Measurements from ENCODE around the gene MT2A. TPM values are rescaled to one million over a fixed set of nuclear protein-coding genes. Genes with fewer than 3 reads are reported as not detected.

Gene MT2A
- total and polyA plus RNA-seq, 2 of the 4 experiments (the other 2 are of a cell fraction): 25.5 to 621 TPM

DNA sequence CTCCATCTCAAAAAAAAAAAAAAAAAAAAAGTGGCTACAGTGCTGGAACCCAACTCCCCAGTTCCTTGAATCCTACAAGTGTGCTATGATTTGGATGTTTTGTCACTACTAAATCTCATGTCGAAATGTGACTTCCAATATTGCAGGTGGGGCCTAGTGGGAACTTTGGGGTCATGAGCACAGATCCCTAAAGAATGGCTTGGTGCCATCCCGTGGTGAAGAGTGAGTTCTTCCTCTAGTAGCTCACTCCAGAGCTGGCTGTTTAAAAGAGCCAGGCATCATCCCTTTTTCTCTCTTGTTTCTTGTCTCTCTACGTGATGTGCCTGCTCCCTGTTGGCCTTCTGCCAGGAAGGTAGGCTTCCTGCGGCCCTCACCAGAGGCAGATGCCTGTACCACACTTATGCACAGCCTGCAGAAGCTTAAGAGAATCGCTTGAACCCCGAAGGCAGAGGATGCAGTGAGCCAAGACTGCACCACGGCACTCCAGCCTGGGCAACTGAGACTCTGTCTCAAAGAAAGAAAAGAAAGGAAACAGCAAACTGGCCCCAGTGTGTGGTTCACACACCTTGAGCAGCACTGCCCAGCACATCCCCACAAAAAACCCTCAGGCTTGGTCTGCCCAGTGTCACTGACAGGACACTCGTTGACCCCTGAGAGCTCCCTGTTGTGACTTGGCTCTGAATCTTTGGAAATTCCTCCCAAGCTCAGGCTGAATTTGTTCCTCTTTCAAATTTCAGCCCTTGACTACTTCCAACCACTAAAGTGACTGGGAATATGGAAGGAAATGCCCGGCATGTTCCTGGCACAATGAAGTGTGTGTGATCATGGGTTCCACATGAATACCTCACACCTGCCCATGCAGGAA lies 20.3 kb downstream of the MT2A start:
- Histone ChIP-seq H2AK9ac (replicated peaks; ENCODE audit: low read depth, low read length, poor library complexity) (no peak overlapping the region), H3K27ac (ENCODE audit: insufficient read depth, low read length) (no peak overlapping the region), H3K79me1 (ENCODE audit: low read depth in 1 of 2, low read length in 2 of 2) (peaks cover 3 to 13% of the 10 kb centered on the region in 2 experiments; a peak in 3 of 4 replicates), H2BK5ac (ENCODE audit: low read depth, low read length, poor library complexity, severe bottlenecking) (no peak overlapping the region), H2BK20ac (ENCODE audit: low read depth, low read length) (no peak overlapping the region), H4K8ac (ENCODE audit: low read depth in 2 of 2, low read length in 2 of 2) (no peak overlapping the region), H3K27me3 (ENCODE audit: control insufficient read depth, insufficient read depth, low read length) (peaks cover 27% of the 10 kb centered on the region), H3K4me3 (ENCODE audit: insufficient read depth, low read depth, low read length) (no peak overlapping the region), H2BK15ac (ENCODE audit: low read depth, low read length) (0 out of 3 replicates have a peak overlapping the region, but pooled peaks have one; percentile 60), H3K14ac (replicated peaks; ENCODE audit: low read depth, low read length) (no peak overlapping the region), H3K56ac (ENCODE audit: extremely low read depth, insufficient read depth, low read length) (no peak overlapping the region), H3K4me2 (ENCODE audit: low read depth, low read length) (no peak overlapping the region), H3K4ac (ENCODE audit: low read depth, low read length) (no peak overlapping the region; the same call in 1 of the 2 replicates), H3K23ac (ENCODE audit: low read depth, low read length) (no peak overlapping the region), H4K20me1 (ENCODE audit: insufficient read depth, low read length) (no peaks in the 10 kb centered on the region), H2AK5ac (ENCODE audit: low read depth, low read length) (no peak overlapping the region), H4K5ac (ENCODE audit: low read depth, low read length) (no peak overlapping the region), H3K4me1 (ENCODE audit: control insufficient read depth, insufficient read depth, low read length) (peaks cover 17% of the 10 kb centered on the region), H4K91ac (ENCODE audit: insufficient read depth, low read depth, low read length) (no peak overlapping the region), H3K18ac (ENCODE audit: low read depth, low read length) (no peak overlapping the region), H3K36me3 (ENCODE audit: control insufficient read depth, insufficient read depth, low read length) (no peaks in the 10 kb centered on the region), H2AFZ (replicated peaks; ENCODE audit: low read length, poor library complexity) (peak overlapping the region; percentile 33), H3K9me1 (ENCODE audit: insufficient read depth, low read length) (peaks cover 4% of the 10 kb centered on the region; the same call in 1 of the 2 replicates), H3K9me3 (ENCODE audit: control insufficient read depth, insufficient read depth, low read length) (no peaks in the 10 kb centered on the region), H2BK120ac (ENCODE audit: low read depth, low read length) (no peak overlapping the region), H3K9ac (ENCODE audit: low read depth, low read length) (no peak overlapping the region)
- ATAC-seq (ENCODE audit: low read depth): no peak
- in situ Hi-C loops (cut with MboI; ENCODE audit: low sequenced_read_pairs): no loop called here
- dilution Hi-C loops (cut with HindIII; ENCODE audit: low sequenced_read_pairs, unreplicated experiment): no loop called here
- no TSS peak for BruUV-seq (replicated peaks)
- ChIA-PET POLR2A (ENCODE audit: unreplicated experiment) (no interaction called here), CTCF (no interaction called here)
- 76% methylated on average over 3 of the region's 9 CpGs; no CpG with 5 or more reads in 1 of the 2 experiments for WGBS, 2 experiments (ENCODE audit: extremely low coverage in 2 of 2, insufficient read length in 1 of 2)
- intact Hi-C loops (cut with micrococcal nuclease): loop anchor here (5.0 kb wide), 1 partner anchor 54 kb away; the partner anchor contains the start of gene MT1X
- DNase-seq: no peak
- no peak for TF ChIP-seq RCOR1 (IDR thresholded peaks at IDR 0.05; ENCODE audit: insufficient replicate concordance, low read length)
- no peak for TF ChIP-seq RAD21 (IDR thresholded peaks at IDR 0.05; ENCODE audit: low read length)
- TF ChIP-seq, protein P1, sequence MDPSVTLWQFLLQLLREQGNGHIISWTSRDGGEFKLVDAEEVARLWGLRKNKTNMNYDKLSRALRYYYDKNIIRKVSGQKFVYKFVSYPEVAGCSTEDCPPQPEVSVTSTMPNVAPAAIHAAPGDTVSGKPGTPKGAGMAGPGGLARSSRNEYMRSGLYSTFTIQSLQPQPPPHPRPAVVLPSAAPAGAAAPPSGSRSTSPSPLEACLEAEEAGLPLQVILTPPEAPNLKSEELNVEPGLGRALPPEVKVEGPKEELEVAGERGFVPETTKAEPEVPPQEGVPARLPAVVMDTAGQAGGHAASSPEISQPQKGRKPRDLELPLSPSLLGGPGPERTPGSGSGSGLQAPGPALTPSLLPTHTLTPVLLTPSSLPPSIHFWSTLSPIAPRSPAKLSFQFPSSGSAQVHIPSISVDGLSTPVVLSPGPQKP (IDR thresholded peaks at IDR 0.05; ENCODE audit: borderline replicate concordance, low read depth, low read length): no peak
- TF ChIP-seq, protein P2, sequence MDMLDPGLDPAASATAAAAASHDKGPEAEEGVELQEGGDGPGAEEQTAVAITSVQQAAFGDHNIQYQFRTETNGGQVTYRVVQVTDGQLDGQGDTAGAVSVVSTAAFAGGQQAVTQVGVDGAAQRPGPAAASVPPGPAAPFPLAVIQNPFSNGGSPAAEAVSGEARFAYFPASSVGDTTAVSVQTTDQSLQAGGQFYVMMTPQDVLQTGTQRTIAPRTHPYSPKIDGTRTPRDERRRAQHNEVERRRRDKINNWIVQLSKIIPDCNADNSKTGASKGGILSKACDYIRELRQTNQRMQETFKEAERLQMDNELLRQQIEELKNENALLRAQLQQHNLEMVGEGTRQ (IDR thresholded peaks at IDR 0.05; ENCODE audit: low read depth, low read length): no peak
- no peak for TF ChIP-seq BHLHE40 (IDR thresholded peaks at IDR 0.05; ENCODE audit: low read depth, low read length)
- TF ChIP-seq MAZ (IDR thresholded peaks at IDR 0.05; ENCODE audit: borderline replicate concordance, low read depth, low read length): no peak
- TF ChIP-seq POLR2A (IDR thresholded peaks at IDR 0.05; ENCODE audit: low read depth, low read length): no peak
- no peak for TF ChIP-seq RFX5 (IDR thresholded peaks at IDR 0.05; ENCODE audit: low read depth, low read length)
- TF ChIP-seq MXI1 (IDR thresholded peaks at IDR 0.05; ENCODE audit: borderline replicate concordance, low read depth, low read length): no peak
- no peak for TF ChIP-seq CHD1 (IDR thresholded peaks at IDR 0.05; ENCODE audit: low read depth, low read length)
- no peak for TF ChIP-seq SMC3 (IDR thresholded peaks at IDR 0.05; ENCODE audit: low read depth, low read length)
- TF ChIP-seq MAFK (IDR thresholded peaks at IDR 0.05; ENCODE audit: low read depth, low read length): no peak
- TF ChIP-seq, protein P3, sequence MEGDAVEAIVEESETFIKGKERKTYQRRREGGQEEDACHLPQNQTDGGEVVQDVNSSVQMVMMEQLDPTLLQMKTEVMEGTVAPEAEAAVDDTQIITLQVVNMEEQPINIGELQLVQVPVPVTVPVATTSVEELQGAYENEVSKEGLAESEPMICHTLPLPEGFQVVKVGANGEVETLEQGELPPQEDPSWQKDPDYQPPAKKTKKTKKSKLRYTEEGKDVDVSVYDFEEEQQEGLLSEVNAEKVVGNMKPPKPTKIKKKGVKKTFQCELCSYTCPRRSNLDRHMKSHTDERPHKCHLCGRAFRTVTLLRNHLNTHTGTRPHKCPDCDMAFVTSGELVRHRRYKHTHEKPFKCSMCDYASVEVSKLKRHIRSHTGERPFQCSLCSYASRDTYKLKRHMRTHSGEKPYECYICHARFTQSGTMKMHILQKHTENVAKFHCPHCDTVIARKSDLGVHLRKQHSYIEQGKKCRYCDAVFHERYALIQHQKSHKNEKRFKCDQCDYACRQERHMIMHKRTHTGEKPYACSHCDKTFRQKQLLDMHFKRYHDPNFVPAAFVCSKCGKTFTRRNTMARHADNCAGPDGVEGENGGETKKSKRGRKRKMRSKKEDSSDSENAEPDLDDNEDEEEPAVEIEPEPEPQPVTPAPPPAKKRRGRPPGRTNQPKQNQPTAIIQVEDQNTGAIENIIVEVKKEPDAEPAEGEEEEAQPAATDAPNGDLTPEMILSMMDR (conservative IDR thresholded peaks at IDR 0.05; ENCODE audit: low read depth, low read length): no peak
- no peak for TF ChIP-seq CEBPB (IDR thresholded peaks at IDR 0.05; ENCODE audit: low read depth, low read length)
